Smooth muscle cell (in vitro differentiated cells): Measurements from ENCODE around the gene FBXW8. TPM values are rescaled to one million over a fixed set of nuclear protein-coding genes. Genes with fewer than 3 reads are reported as not detected.

Experiments used
- DNase-seq: peaks from one replicate; lab custom pipeline; 2025; ENCODE audit not compliant: unreplicated experiment; lab: John Stamatoyannopoulos, UW
- H2AFZ ChIP-seq: fragments of 200-600 bp; sonication (generic); 2 replicates; pipeline ENCODE4 v1.6.0; 2016; ENCODE audit warnings: antibody characterized with exemption, low read depth, mild to moderate bottlenecking
- H3F3A ChIP-seq: fragments of 200-600 bp; sonication (generic); 2 replicates; pipeline ENCODE4 v1.6.0; 2017; ENCODE audit warnings: antibody characterized with exemption, low read depth
- H3K27ac ChIP-seq: fragments of 200-600 bp; sonication (generic); 2 replicates; pipeline ENCODE4 v1.5.1; 2016; ENCODE audit warnings: low read depth, mild to moderate bottlenecking
- H3K27me3 ChIP-seq: fragments of 200-600 bp; sonication (generic); 2 replicates; pipeline ENCODE4 v1.6.1; 2016; ENCODE audit warnings: low read depth, mild to moderate bottlenecking
- H3K36me3 ChIP-seq: fragments of 200-600 bp; sonication (generic); 2 replicates; pipeline ENCODE4 v1.5.1; 2016; ENCODE audit warnings: low read depth
- H3K4me1 ChIP-seq: fragments of 200-600 bp; sonication (generic); 2 replicates; pipeline ENCODE4 v1.5.1; 2016; ENCODE audit warnings: low read depth
- H3K4me2 ChIP-seq: fragments of 200-600 bp; sonication (generic); 2 replicates; pipeline ENCODE4 v1.6.0; 2016; ENCODE audit warnings: mild to moderate bottlenecking
- H3K4me3 ChIP-seq: fragments of 200-600 bp; sonication (generic); 2 replicates; pipeline ENCODE4 v1.5.1; 2016; ENCODE audit warnings: mild to moderate bottlenecking
- H3K79me2 ChIP-seq: fragments of 200-600 bp; sonication (generic); 2 replicates; pipeline ENCODE4 v1.6.0; 2016; ENCODE audit warnings: low read depth, mild to moderate bottlenecking
- H3K9ac ChIP-seq: fragments of 200-600 bp; sonication (generic); 2 replicates; pipeline ENCODE4 v1.6.0; 2016; ENCODE audit warnings: low read depth
- H3K9me3 ChIP-seq: fragments of 200-600 bp; sonication (generic); replicated peaks from 2 replicates; pipeline ENCODE4 v1.5.1; 2016; ENCODE audit warnings: low read depth
- H4K20me1 ChIP-seq: fragments of 200-600 bp; sonication (generic); 2 replicates; pipeline ENCODE4 v1.6.0; 2016; ENCODE audit warnings: low read depth
- WGBS: methylation state at CpG from one replicate; pipeline ENCODE4 v1.1.7; 2016; ENCODE audit warnings: low lambda C conversion rate; 5-methylcytosine and 5-hydroxymethylcytosine counted together
- polyA plus RNA-seq: library from polyadenylated mRNA; unstranded; fragments of >200 nt; fragmentation: Nextera tagmentation; extraction: Ambion mirVana; gene quantifications from 2 replicates; pipeline ENCODE4 v1.2.1, GENCODE V29; 2016
- total RNA-seq: library from RNA; depleted of rRNA; stranded (reverse); fragments of >200 nt; gene quantifications from 2 replicates; pipeline ENCODE4 v1.2.3, GENCODE V29; 2014
- TF ChIP-seq, protein P1 (sequence below): fragments of 200-600 bp; sonication (generic); IDR thresholded peaks from 2 replicates; pipeline ENCODE4 v1.5.1; 2017; ENCODE audit warnings: borderline replicate concordance, mild to moderate bottlenecking, antibody characterized with exemption; ENCODE audit not compliant: insufficient read depth, poor library complexity, severe bottlenecking

The FBXW8 gene
- total and polyA plus RNA-seq, 2 experiments from 2014 or later = 16.9 to 18.3 TPM

DNA sequence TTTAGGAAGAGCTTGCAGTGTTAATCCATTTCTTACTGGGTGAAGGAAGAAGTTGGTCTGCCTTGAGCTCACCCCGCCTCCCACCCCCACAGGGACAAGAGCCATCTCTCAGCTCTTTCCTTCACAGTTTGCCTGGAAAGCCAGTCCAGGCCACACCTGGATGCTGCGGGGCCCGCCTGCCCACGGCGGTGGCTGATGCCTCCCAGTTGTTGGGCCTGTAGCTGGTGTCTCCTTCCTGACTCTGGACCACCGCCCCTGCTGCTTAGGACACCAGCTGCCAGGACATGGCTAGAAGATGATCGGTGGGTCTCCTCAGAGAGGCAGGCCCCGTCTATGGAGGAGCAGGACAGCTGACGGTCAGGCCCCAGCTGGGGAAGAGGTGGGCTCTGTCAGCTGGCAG, 95.6 kb downstream of the FBXW8 start:
- Histone ChIP-seq H3K4me1 (peaks cover 13% of the 10 kb centered on the region), H3K4me3 (no peak overlapping the region), H3K9ac (no peak overlapping the region), H3K27ac (no peak overlapping the region), H3K79me2 (no peaks in the 10 kb centered on the region), H2AFZ (no peak overlapping the region), H3K36me3 (no peaks in the 10 kb centered on the region), H3F3A (no peaks in the 10 kb centered on the region), H3K4me2 (no peak overlapping the region), H3K27me3 (no peaks in the 10 kb centered on the region), H4K20me1 (peaks cover 27% of the 10 kb centered on the region), H3K9me3 (no peaks in the 10 kb centered on the region)
- no peak for DNase-seq
- TF ChIP-seq, protein P1, sequence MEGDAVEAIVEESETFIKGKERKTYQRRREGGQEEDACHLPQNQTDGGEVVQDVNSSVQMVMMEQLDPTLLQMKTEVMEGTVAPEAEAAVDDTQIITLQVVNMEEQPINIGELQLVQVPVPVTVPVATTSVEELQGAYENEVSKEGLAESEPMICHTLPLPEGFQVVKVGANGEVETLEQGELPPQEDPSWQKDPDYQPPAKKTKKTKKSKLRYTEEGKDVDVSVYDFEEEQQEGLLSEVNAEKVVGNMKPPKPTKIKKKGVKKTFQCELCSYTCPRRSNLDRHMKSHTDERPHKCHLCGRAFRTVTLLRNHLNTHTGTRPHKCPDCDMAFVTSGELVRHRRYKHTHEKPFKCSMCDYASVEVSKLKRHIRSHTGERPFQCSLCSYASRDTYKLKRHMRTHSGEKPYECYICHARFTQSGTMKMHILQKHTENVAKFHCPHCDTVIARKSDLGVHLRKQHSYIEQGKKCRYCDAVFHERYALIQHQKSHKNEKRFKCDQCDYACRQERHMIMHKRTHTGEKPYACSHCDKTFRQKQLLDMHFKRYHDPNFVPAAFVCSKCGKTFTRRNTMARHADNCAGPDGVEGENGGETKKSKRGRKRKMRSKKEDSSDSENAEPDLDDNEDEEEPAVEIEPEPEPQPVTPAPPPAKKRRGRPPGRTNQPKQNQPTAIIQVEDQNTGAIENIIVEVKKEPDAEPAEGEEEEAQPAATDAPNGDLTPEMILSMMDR = no peak
- 98% methylated on average over 9 of the region's 9 CpGs for WGBS

DNA sequence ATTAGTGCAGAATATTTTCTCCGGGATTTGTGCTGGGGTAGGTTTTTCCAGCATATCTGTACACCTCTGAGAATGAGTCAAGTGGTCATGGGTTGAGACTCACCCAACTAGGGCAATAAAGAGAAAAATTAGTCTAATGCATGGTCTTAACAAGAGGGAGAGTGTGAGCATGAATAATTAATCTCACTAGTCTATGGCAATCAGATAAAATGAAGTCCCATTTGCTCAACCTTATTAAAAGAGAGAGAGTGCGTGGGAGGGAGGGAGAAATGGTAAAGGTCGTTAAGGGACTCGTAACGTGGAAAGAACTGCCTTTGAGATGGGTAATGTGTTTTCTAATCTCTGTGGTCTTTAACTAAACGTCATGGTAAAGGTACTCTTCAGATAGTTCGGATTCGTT, 96.8 kb downstream of the FBXW8 start:
- Histone ChIP-seq H3K9me3 (no peaks in the 10 kb centered on the region), H2AFZ (no peak overlapping the region), H3K79me2 (no peaks in the 10 kb centered on the region), H3K4me3 (no peak overlapping the region), H4K20me1 (peaks cover 16% of the 10 kb centered on the region), H3K4me1 (peaks cover 13% of the 10 kb centered on the region), H3K9ac (no peak overlapping the region), H3F3A (peaks cover 4% of the 10 kb centered on the region), H3K27me3 (no peaks in the 10 kb centered on the region), H3K27ac (no peak overlapping the region), H3K36me3 (no peaks in the 10 kb centered on the region), H3K4me2 (no peak overlapping the region)
- TF ChIP-seq, protein P1 = no peak
- WGBS = 79% methylated on average over 8 of the region's 8 CpGs
- no peak for DNase-seq

DNA sequence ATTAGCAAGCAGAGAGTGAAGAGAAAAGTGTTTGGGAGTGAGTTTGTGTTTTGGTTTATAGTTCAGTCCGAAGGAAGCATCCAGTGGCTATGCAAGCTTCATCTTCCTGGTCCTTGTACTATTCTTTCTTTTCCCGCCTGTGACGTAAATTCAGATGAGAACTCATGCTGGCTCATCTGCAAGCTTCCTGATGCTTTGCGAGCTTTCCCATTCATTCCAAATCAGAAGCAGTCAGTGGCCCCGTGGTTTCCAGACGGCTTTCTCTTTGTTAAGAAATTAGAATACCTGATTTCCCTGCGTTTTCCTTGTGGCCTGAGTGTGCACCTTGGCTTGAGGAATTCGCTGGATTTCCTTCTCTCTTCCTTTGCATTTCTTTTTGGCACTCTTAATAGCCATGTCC, 99.0 kb downstream of the FBXW8 start:
- H4K20me1 ChIP-seq = no peaks in the 10 kb centered on the region
- peaks cover 13% of the 10 kb centered on the region for H3K4me1 ChIP-seq
- H2AFZ ChIP-seq = no peak overlapping the region
- no peak overlapping the region for H3K9ac ChIP-seq
- no peak overlapping the region for H3K27ac ChIP-seq
- H3K79me2 ChIP-seq = no peaks in the 10 kb centered on the region
- no peak overlapping the region for H3K4me2 ChIP-seq
- TF ChIP-seq, protein P1 = no peak
- peaks cover 6% of the 10 kb centered on the region for H3F3A ChIP-seq
- 78% methylated on average over 8 of the region's 8 CpGs for WGBS
- no peak for DNase-seq
- no peaks in the 10 kb centered on the region for H3K9me3 ChIP-seq
- H3K4me3 ChIP-seq = no peak overlapping the region
- H3K27me3 ChIP-seq = no peaks in the 10 kb centered on the region
- H3K36me3 ChIP-seq = no peaks in the 10 kb centered on the region

GRCh38 chr12:117010693-117011451, 100.1 kb downstream of the FBXW8 start:
- WGBS = 97% methylated on average over 15 of the region's 17 CpGs

More at GRCh38 chr12:117010693-117011451, 100.1 kb downstream of the FBXW8 start:
- TF ChIP-seq, protein P1 = no peak
- Histone ChIP-seq H3K4me3 (no peak overlapping the region), H3K27ac (no peak overlapping the region), H3K4me2 (no peak overlapping the region), H3K79me2 (no peaks in the 10 kb centered on the region), H3F3A (peaks cover 6% of the 10 kb centered on the region), H4K20me1 (no peaks in the 10 kb centered on the region), H3K36me3 (peaks cover 4% of the 10 kb centered on the region), H3K27me3 (no peaks in the 10 kb centered on the region), H3K4me1 (peaks cover 13% of the 10 kb centered on the region), H3K9ac (no peak overlapping the region), H2AFZ (no peak overlapping the region), H3K9me3 (no peaks in the 10 kb centered on the region)
- DNase-seq = no peak
